ENCODE measurements around the gene INO80E. TPM values are rescaled to one million over a fixed set of nuclear protein-coding genes. Genes with fewer than 3 reads are reported as not detected.
A peak's percentile ranks its signal among the peaks of the same experiment; 100 is the strongest.
"Not testable (repeated sequence)": the region's sequence is repeated elsewhere in the genome, so short reads cannot be mapped to it uniquely, and the experiment has no call there.

The INO80E gene
- total RNA-seq, 3 donors from 2014 or later (not counting 1 experiment from before 2014, with no cell fraction given): 75.0 to 107 (median 99.5) TPM

DNA sequence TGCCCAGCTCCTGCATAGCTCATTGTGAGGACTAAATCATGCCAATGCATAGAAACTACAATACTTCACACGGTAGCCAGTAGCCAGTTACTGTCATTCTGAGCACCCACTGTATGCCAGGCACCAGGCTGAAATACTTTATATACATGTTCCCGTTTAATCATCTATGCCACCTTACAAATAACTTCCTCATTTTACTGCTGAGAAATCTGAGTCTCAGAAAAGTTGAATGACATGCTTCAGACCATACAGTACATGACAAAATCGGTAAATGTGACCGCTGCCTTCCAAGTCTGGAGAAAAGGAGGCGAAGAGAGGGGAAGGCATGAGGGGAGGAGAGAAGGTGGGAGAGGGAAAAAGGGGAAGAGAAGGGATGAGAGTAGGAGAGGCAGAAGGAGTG, 44.2 kb downstream of the INO80E start:
- WGBS (ENCODE audit: insufficient coverage): 14% methylated on average over 5 of the region's 5 CpGs
- H3K4me3 Mint-ChIP-seq: no peak overlapping the region
- no peak for ATAC-seq

DNA sequence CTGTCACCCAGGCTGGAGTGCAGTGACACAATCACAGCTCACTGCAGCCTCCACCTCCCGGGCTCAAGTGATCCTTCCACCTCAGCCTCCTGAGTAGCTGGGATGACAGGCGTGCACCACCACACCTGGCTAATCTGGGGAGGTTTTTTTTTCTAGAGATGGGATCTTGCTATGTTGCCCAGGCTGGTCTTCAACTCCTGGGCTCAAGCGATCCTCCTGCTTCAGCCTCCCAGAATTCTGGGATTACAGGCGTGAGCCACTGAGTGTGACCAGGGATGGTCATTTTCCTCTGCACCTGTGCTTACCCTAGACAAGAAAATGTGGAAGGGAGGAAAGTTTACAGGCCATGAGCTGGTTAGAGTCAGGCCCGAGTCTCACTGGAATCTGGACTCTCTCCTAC, 44.6 kb downstream of the INO80E start:
- ATAC-seq; H3K27me3 Mint-ChIP-seq (ENCODE audit: low read depth in 2 of 2); intact Hi-C loops (cut with micrococcal nuclease); H3K36me3 ChIP-seq (ENCODE audit: control insufficient read depth, insufficient read depth, low read length); H3K4me3 Mint-ChIP-seq; H3K9me3 ChIP-seq (ENCODE audit: control insufficient read depth, insufficient read depth, low read length); H3K27ac ChIP-seq (ENCODE audit: low read length); H3K27me3 ChIP-seq (ENCODE audit: control insufficient read depth, insufficient read depth, low read length); H3K4me1 ChIP-seq (ENCODE audit: control insufficient read depth, insufficient read depth, low read length); H3K4me3 ChIP-seq (ENCODE audit: low read length); H3K9me3 Mint-ChIP-seq; H3K36me3 Mint-ChIP-seq; DNase-seq; H3K4me1 Mint-ChIP-seq; H3K27ac Mint-ChIP-seq: not testable (repeated sequence)
- 68% methylated on average over 4 of the region's 5 CpGs for WGBS (ENCODE audit: insufficient coverage)

More for the DNA sequence above, 44.2 kb downstream of the INO80E start:
- H3K27ac Mint-ChIP-seq: no peak overlapping the region
- Histone ChIP-seq H3K36me3 (ENCODE audit: control insufficient read depth, insufficient read depth, low read length) (no peaks in the 10 kb centered on the region), H3K27me3 (ENCODE audit: control insufficient read depth, insufficient read depth, low read length) (no peaks in the 10 kb centered on the region), H3K9me3 (ENCODE audit: control insufficient read depth, insufficient read depth, low read length) (no peaks in the 10 kb centered on the region), H3K27ac (ENCODE audit: low read length) (no peak overlapping the region), H3K4me3 (ENCODE audit: low read length) (no peak overlapping the region), H3K4me1 (ENCODE audit: control insufficient read depth, insufficient read depth, low read length) (no peaks in the 10 kb centered on the region)
- no peaks in the 10 kb centered on the region for H3K27me3 Mint-ChIP-seq (ENCODE audit: low read depth in 2 of 2)
- no peaks in the 10 kb centered on the region for H3K9me3 Mint-ChIP-seq
- DNase-seq: no peak
- H3K36me3 Mint-ChIP-seq: no peaks in the 10 kb centered on the region
- H3K4me1 Mint-ChIP-seq: peaks cover 0 to 3% of the 10 kb centered on the region in 2 donors
- intact Hi-C loops (cut with micrococcal nuclease): no loop called here
- TF ChIP-seq, protein P1, sequence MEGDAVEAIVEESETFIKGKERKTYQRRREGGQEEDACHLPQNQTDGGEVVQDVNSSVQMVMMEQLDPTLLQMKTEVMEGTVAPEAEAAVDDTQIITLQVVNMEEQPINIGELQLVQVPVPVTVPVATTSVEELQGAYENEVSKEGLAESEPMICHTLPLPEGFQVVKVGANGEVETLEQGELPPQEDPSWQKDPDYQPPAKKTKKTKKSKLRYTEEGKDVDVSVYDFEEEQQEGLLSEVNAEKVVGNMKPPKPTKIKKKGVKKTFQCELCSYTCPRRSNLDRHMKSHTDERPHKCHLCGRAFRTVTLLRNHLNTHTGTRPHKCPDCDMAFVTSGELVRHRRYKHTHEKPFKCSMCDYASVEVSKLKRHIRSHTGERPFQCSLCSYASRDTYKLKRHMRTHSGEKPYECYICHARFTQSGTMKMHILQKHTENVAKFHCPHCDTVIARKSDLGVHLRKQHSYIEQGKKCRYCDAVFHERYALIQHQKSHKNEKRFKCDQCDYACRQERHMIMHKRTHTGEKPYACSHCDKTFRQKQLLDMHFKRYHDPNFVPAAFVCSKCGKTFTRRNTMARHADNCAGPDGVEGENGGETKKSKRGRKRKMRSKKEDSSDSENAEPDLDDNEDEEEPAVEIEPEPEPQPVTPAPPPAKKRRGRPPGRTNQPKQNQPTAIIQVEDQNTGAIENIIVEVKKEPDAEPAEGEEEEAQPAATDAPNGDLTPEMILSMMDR (IDR thresholded peaks at IDR 0.05): no peak

DNA sequence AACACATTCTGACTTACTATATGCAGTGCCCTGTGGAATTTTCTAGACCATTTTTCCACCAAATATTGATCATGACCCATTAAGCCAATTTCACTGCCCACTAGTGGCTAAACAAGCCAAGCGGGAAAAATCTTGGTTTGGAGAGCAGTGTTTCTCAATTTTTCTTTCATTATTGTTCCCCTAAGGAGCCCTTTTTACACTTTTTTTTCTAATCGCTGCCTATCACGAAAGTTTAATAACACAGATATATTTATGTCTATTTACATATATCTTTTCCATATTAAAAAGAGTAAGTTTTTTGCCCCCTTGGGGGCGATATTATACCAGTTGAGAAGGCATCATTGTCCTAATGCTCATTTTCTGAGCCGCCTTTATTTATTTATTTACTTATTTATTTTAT, 45.8 kb downstream of the INO80E start:
- WGBS (ENCODE audit: insufficient coverage): 42% methylated on average over 1 of the region's 5 CpGs
- H3K36me3 ChIP-seq (ENCODE audit: control insufficient read depth, insufficient read depth, low read length): no peaks in the 10 kb centered on the region
- Mint-ChIP-seq H3K27ac (no peak overlapping the region), H3K9me3 (no peaks in the 10 kb centered on the region), H3K36me3 (no peaks in the 10 kb centered on the region), H3K4me3 (no peak overlapping the region), H3K27me3 (ENCODE audit: low read depth in 2 of 2) (no peaks in the 10 kb centered on the region), H3K4me1 (peaks cover 0 to 7% of the 10 kb centered on the region in 2 donors)
- H3K9me3 ChIP-seq (ENCODE audit: control insufficient read depth, insufficient read depth, low read length): no peaks in the 10 kb centered on the region
- H3K4me3 ChIP-seq (ENCODE audit: low read length): no peak overlapping the region
- H3K4me1 ChIP-seq (ENCODE audit: control insufficient read depth, insufficient read depth, low read length): no peaks in the 10 kb centered on the region
- TF ChIP-seq, protein P1 (IDR thresholded peaks at IDR 0.05): peak; percentile 28
- DNase-seq (peak in 1 of 2 donors; percentile 57), ATAC-seq (no peak)
- intact Hi-C loops (cut with micrococcal nuclease): no loop called here
- no peaks in the 10 kb centered on the region for H3K27me3 ChIP-seq (ENCODE audit: control insufficient read depth, insufficient read depth, low read length)
- H3K27ac ChIP-seq (ENCODE audit: low read length): no peak overlapping the region

DNA sequence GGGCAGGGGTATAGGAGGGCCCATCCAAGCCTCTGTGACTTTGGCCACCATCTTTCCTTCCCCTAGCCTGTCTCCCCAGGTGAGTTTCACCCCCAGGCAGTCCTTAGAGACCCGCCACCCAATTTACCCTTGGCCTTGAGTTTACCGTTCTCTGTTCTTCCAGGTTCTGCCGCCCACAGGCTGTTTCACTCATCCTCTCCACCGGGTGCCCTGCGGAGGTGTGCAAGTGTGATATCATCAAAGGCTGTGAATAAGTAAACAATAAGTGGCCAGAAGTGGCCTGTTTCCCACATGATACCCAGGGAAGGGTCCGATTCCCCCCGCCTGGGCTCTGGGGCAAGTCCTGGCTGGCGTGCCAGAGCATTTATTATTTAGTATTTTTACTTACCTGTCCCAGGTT, 50.1 kb downstream of the INO80E start:
- DNase-seq: no peak
- no peaks in the 10 kb centered on the region for H3K27me3 Mint-ChIP-seq (ENCODE audit: low read depth in 2 of 2)
- peak in 1 of 3 donors; percentile 36 for ATAC-seq
- no peak overlapping the region for H3K4me3 ChIP-seq (ENCODE audit: low read length)
- no peaks in the 10 kb centered on the region for H3K36me3 ChIP-seq (ENCODE audit: control insufficient read depth, insufficient read depth, low read length)
- no peaks in the 10 kb centered on the region for H3K9me3 Mint-ChIP-seq
- H3K9me3 ChIP-seq (ENCODE audit: control insufficient read depth, insufficient read depth, low read length): no peaks in the 10 kb centered on the region
- H3K4me1 Mint-ChIP-seq: peaks cover 0 to 7% of the 10 kb centered on the region in 2 donors
- intact Hi-C loops (cut with micrococcal nuclease): no loop called here
- no peak overlapping the region for H3K27ac Mint-ChIP-seq
- H3K4me1 ChIP-seq (ENCODE audit: control insufficient read depth, insufficient read depth, low read length): no peaks in the 10 kb centered on the region
- H3K27ac ChIP-seq (ENCODE audit: low read length): no peak overlapping the region
- TF ChIP-seq, protein P1 (IDR thresholded peaks at IDR 0.05): no peak
- 85% methylated on average over 8 of the region's 8 CpGs for WGBS (ENCODE audit: insufficient coverage)
- H3K4me3 Mint-ChIP-seq: no peak overlapping the region
- H3K27me3 ChIP-seq (ENCODE audit: control insufficient read depth, insufficient read depth, low read length): no peaks in the 10 kb centered on the region
- H3K36me3 Mint-ChIP-seq: no peaks in the 10 kb centered on the region
